Endodermal cell (in vitro differentiated cells): Measurements from ENCODE around the gene LAP3. TPM values are rescaled to one million over a fixed set of nuclear protein-coding genes. Genes with fewer than 3 reads are reported as not detected.
"Not testable (repeated sequence)": the region's sequence is repeated elsewhere in the genome, so short reads cannot be mapped to it uniquely, and the experiment has no call there.

Experiments
- DNase-seq: peaks from one replicate; pipeline ENCODE4 v3.0.0-alpha.2; 2017
- H3K27ac ChIP-seq: 2 replicates; pipeline ENCODE4 v1.5.1; 2013; ENCODE audit warnings: mild to moderate bottlenecking, low read depth, low read length, moderate library complexity
- H3K27me3 ChIP-seq: 2 replicates; pipeline ENCODE4 v1.6.1; 2013; ENCODE audit warnings: mild to moderate bottlenecking, low read length, moderate library complexity; ENCODE audit not compliant: insufficient read depth, control insufficient read depth, poor library complexity, severe bottlenecking
- H3K36me3 ChIP-seq: 2 replicates; pipeline ENCODE4 v1.7.0; 2013; ENCODE audit warnings: mild to moderate bottlenecking, low read length, moderate library complexity; ENCODE audit not compliant: control insufficient read depth, insufficient read depth
- H3K4me1 ChIP-seq: one replicate; pipeline ENCODE4 v1.7.0; 2013; ENCODE audit warnings: low read length; ENCODE audit not compliant: control insufficient read depth, insufficient read depth
- H3K4me3 ChIP-seq: 2 replicates; pipeline ENCODE4 v1.5.1; 2013; ENCODE audit warnings: mild to moderate bottlenecking, low read length, moderate library complexity
- H3K9ac ChIP-seq: 2 replicates; pipeline ENCODE4 v1.6.1; 2013; ENCODE audit warnings: mild to moderate bottlenecking, low read length, moderate library complexity; ENCODE audit not compliant: poor library complexity, severe bottlenecking; ENCODE audit errors: extremely low read depth
- H3K9me3 ChIP-seq: 2 replicates; pipeline ENCODE4 v1.6.1; 2013; ENCODE audit warnings: mild to moderate bottlenecking, low read length, moderate library complexity; ENCODE audit not compliant: control insufficient read depth
- H3K27ac Mint-ChIP-seq: 2 replicates; pipeline ENCODE4 v1.8.0; 2020; ENCODE audit warnings: mixed read lengths
- H3K27me3 Mint-ChIP-seq: 2 replicates; pipeline ENCODE4 v1.8.0; 2021; ENCODE audit warnings: mild to moderate bottlenecking, mixed read lengths; ENCODE audit not compliant: insufficient read depth
- H3K36me3 Mint-ChIP-seq: 2 replicates; pipeline ENCODE4 v1.8.0; 2020; ENCODE audit warnings: low read depth, mixed read lengths
- H3K4me1 Mint-ChIP-seq: 2 replicates; pipeline ENCODE4 v1.8.0; 2020; ENCODE audit warnings: mixed read lengths
- H3K4me3 Mint-ChIP-seq: 2 replicates; pipeline ENCODE4 v1.8.0; 2020; ENCODE audit warnings: mild to moderate bottlenecking, moderate library complexity, mixed read lengths
- H3K9me3 Mint-ChIP-seq: 2 replicates; pipeline ENCODE4 v1.8.0; 2020; ENCODE audit warnings: mild to moderate bottlenecking, mixed read lengths
- WGBS, 2 experiments: methylation state at CpG; one replicate each; pipeline versions ENCODE4 v1.1.5 to v1.1.7; 2013; ENCODE audit warnings: missing lambda C conversion rate in 2 of 2, mixed read lengths in 1 of 2; ENCODE audit not compliant: insufficient coverage in 1 of 2, insufficient read length in 1 of 2; 5-methylcytosine and 5-hydroxymethylcytosine counted together
- total RNA-seq, 2 donors: library from RNA; stranded (reverse); fragmentation: NEBNext Ultra II Directional in 1 of 2; extraction: Animal tissue kit (Norgen Biotek cat#: 25700) in 1 of 2; gene quantifications; 2 replicates in 1 of 2; 3 replicates in 1 of 2; pipeline ENCODE4 v1.2.1, GENCODE V29; 2021
- TF ChIP-seq, protein P1 (sequence below): fragments of 200-600 bp; sonication (generic); conservative IDR thresholded peaks from 2 replicates; pipeline ENCODE4 v1.5.0; 2021; ENCODE audit warnings: antibody characterized with exemption, mild to moderate bottlenecking

The LAP3 gene
- total RNA-seq, 2 donors from 2014 or later: 34.3 to 39.9 TPM

DNA sequence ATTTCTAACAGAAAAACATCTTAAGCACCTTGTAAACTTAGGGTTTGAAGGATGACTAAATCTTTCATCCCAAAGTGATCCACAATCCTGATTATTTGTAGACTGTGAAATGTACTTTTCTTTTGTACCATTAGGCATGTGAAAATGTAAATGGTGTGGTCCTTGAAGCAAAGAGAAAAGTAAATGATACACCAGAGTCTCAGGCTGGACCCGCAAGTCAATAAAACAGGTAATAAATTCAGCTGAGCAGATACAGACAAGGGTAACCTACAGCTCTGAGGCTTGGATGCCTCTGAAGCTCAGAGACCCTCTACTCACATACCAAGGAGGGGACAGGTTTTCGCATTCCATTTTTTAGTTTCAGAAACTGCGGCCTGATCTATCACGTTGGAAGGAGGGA lies 2.8 kb upstream of the LAP3 start:
- Mint-ChIP-seq H3K27me3 (no peaks in the 10 kb centered on the region), H3K4me1 (peaks cover 9% of the 10 kb centered on the region), H3K9me3 (no peaks in the 10 kb centered on the region), H3K4me3 (no peak overlapping the region), H3K36me3 (no peaks in the 10 kb centered on the region), H3K27ac (no peak overlapping the region)
- Histone ChIP-seq H3K4me3 (no peak overlapping the region), H3K9me3 (no peaks in the 10 kb centered on the region), H3K4me1 (peaks cover 3% of the 10 kb centered on the region), H3K36me3 (peaks cover under 1% of the 10 kb centered on the region), H3K27me3 (no peaks in the 10 kb centered on the region), H3K27ac (no peak overlapping the region), H3K9ac (no peak overlapping the region)
- DNase-seq: no peak
- TF ChIP-seq, protein P1, sequence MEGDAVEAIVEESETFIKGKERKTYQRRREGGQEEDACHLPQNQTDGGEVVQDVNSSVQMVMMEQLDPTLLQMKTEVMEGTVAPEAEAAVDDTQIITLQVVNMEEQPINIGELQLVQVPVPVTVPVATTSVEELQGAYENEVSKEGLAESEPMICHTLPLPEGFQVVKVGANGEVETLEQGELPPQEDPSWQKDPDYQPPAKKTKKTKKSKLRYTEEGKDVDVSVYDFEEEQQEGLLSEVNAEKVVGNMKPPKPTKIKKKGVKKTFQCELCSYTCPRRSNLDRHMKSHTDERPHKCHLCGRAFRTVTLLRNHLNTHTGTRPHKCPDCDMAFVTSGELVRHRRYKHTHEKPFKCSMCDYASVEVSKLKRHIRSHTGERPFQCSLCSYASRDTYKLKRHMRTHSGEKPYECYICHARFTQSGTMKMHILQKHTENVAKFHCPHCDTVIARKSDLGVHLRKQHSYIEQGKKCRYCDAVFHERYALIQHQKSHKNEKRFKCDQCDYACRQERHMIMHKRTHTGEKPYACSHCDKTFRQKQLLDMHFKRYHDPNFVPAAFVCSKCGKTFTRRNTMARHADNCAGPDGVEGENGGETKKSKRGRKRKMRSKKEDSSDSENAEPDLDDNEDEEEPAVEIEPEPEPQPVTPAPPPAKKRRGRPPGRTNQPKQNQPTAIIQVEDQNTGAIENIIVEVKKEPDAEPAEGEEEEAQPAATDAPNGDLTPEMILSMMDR: no peak
- WGBS, 2 experiments: 93 to 100% methylated on average over 4 of the region's 4 CpGs

DNA sequence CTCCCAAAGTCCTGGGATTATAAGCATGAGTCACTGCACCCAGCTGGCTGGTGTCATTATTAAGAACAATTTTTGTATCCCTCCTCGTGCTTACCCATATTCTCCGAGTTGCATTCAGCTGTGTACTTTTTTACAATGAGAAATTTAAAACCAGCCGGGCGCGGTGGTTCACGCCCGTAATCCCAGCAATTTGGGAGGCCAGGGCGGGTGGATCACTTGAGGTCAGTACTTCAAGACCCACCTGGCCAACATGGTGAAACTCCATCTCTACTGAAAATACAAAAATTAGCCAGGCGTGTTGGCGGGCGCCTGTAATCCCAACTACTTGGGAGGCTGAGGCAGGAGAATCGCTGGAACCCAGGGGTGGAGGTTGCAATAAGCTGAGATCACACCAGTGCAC lies 1.8 kb upstream of the LAP3 start:
- not testable (repeated sequence) for DNase-seq, H3K27me3 ChIP-seq, H3K36me3 Mint-ChIP-seq, H3K4me1 ChIP-seq, H3K4me3 ChIP-seq, H3K27ac Mint-ChIP-seq, H3K4me1 Mint-ChIP-seq, H3K27me3 Mint-ChIP-seq, H3K9ac ChIP-seq, H3K9me3 ChIP-seq, H3K36me3 ChIP-seq, H3K4me3 Mint-ChIP-seq, H3K27ac ChIP-seq, H3K9me3 Mint-ChIP-seq
- WGBS, 2 experiments: 95% methylated on average over 8 to 12 of the region's 12 CpGs

GRCh38 chr4:17577665-17578481 lies 875 bp downstream of the LAP3 start:
- Histone ChIP-seq H3K27ac (peak overlapping the region; percentile 64), H3K36me3 (peaks cover 33% of the 10 kb centered on the region), H3K9me3 (no peaks in the 10 kb centered on the region), H3K4me3 (peak overlapping the region; percentile 85), H3K4me1 (peaks cover 3% of the 10 kb centered on the region), H3K27me3 (no peaks in the 10 kb centered on the region), H3K9ac (peak overlapping the region; percentile 76)
- TF ChIP-seq, protein P1: peak; percentile 52
- Mint-ChIP-seq H3K4me1 (peaks cover 9% of the 10 kb centered on the region), H3K9me3 (no peaks in the 10 kb centered on the region), H3K4me3 (peak overlapping the region; percentile 74), H3K36me3 (peaks cover 19% of the 10 kb centered on the region), H3K27ac (peak overlapping the region; percentile 90), H3K27me3 (no peaks in the 10 kb centered on the region)
- WGBS, 2 experiments: 13% methylated on average over 18 to 33 of the region's 33 CpGs
- peak; percentile 61 for DNase-seq
